Measurements from ENCODE around the gene ZNF768. TPM values are rescaled to one million over a fixed set of nuclear protein-coding genes. Genes with fewer than 3 reads are reported as not detected.

The ZNF768 gene
- total and polyA plus RNA-seq, 2 of the 13 experiments (the other 11 are each of a cell fraction or from before 2014, with no cell fraction given), result 26.7 to 34.4 TPM

- TF ChIP-seq ZNF513 (CRISPR knock-in tag; conservative IDR thresholded peaks at IDR 0.05) (no peak), FLYWCH1 (CRISPR knock-in tag; IDR thresholded peaks at IDR 0.05) (no peak), ZNF337 (CRISPR knock-in tag; IDR thresholded peaks at IDR 0.05; ENCODE audit: borderline replicate concordance, low read depth) (0 out of 2 replicates have a peak, but pooled peaks have one; percentile 52), TSC22D2 (CRISPR knock-in tag; IDR thresholded peaks at IDR 0.05; ENCODE audit: borderline replicate concordance) (no peak), YY1 (IDR thresholded peaks at IDR 0.05; ENCODE audit: insufficient read depth, insufficient replicate concordance, low read depth, low read length) (no peak), ZNF234 (CRISPR knock-in tag; conservative IDR thresholded peaks at IDR 0.05) (no peak), ZNF230 (CRISPR knock-in tag; IDR thresholded peaks at IDR 0.05) (no peak), ZNF33A (CRISPR knock-in tag; IDR thresholded peaks at IDR 0.05; ENCODE audit: borderline replicate concordance) (no peak), ZSCAN25 (CRISPR knock-in tag; IDR thresholded peaks at IDR 0.05) (0 out of 2 replicates have a peak, but pooled peaks have one; percentile 54), NFRKB (IDR thresholded peaks at IDR 0.05) (no peak), ZNF883 (CRISPR knock-in tag; IDR thresholded peaks at IDR 0.05; ENCODE audit: not compliant biosample characterization) (no peak), KDM4B (CRISPR knock-in tag; IDR thresholded peaks at IDR 0.05) (no peak), RNF2 (conservative IDR thresholded peaks at IDR 0.05; ENCODE audit: low read depth) (no peak), MED1 (CRISPR knock-in tag; IDR thresholded peaks at IDR 0.05) (peak; percentile 84), MAFG (CRISPR knock-in tag; IDR thresholded peaks at IDR 0.05) (no peak), JUN (CRISPR knock-in tag; IDR thresholded peaks at IDR 0.05) (no peak), ZNF292 (CRISPR knock-in tag; IDR thresholded peaks at IDR 0.05; ENCODE audit: borderline replicate concordance, low read depth) (peak; percentile 97), PRPF4 (IDR thresholded peaks at IDR 0.05; ENCODE audit: low read depth, low read length, poor library complexity, severe bottlenecking) (no peak), ZNF713 (CRISPR knock-in tag; IDR thresholded peaks at IDR 0.05) (no peak), JARID2 (CRISPR knock-in tag; IDR thresholded peaks at IDR 0.05; ENCODE audit: insufficient replicate concordance) (no peak), PBX3 (CRISPR knock-in tag; IDR thresholded peaks at IDR 0.05; ENCODE audit: borderline replicate concordance) (no peak), ZMYM3 (CRISPR knock-in tag; IDR thresholded peaks at IDR 0.05) (peak; percentile 99), ZBTB7B (CRISPR knock-in tag; IDR thresholded peaks at IDR 0.05) (peak; percentile 51; the same call in 1 of the 2 replicates), ZNF367 (CRISPR knock-in tag; IDR thresholded peaks at IDR 0.05; ENCODE audit: borderline replicate concordance) (no peak), ZC3H13 (CRISPR knock-in tag; IDR thresholded peaks at IDR 0.05) (no peak)
- TF ChIP-seq, protein P1, sequence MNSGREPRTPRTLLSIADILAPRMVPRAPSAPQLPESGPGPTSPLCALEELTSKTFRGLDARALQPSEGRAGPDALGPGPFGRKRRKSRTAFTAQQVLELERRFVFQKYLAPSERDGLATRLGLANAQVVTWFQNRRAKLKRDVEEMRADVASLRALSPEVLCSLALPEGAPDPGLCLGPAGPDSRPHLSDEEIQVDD (CRISPR knock-in tag; IDR thresholded peaks at IDR 0.05; ENCODE audit: borderline replicate concordance), result no peak
- TF ChIP-seq, protein P2, sequence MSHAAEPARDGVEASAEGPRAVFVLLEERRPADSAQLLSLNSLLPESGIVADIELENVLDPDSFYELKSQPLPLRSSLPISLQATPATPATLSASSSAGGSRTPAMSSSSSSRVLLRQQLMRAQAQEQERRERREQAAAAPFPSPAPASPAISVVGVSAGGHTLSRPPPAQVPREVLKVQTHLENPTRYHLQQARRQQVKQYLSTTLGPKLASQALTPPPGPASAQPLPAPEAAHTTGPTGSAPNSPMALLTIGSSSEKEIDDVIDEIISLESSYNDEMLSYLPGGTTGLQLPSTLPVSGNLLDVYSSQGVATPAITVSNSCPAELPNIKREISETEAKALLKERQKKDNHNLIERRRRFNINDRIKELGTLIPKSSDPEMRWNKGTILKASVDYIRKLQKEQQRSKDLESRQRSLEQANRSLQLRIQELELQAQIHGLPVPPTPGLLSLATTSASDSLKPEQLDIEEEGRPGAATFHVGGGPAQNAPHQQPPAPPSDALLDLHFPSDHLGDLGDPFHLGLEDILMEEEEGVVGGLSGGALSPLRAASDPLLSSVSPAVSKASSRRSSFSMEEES (CRISPR knock-in tag; IDR thresholded peaks at IDR 0.05), result no peak
Measured at GRCh38 chr16:30488764-30489605, 37.4 kb downstream of the ZNF768 start (continued).

Measured in HepG2 (cell line).